ENCODE measurements around the gene HOXA9.

The HOXA9 gene

GRCh38 chr7:27151931-27152815 lies 13.2 kb downstream of the HOXA9 start, which contains the start of gene HOXA3:
Gene HOXA3 (minus strand): TSS chr7:27152583. CDS start chr7:27110640, 41,943 bp downstream.
- ChIA-PET CTCF (interaction anchor here (0.8 to 5.8 kb wide), 3 partner anchors 10 to 494 kb away, joined by 3 to 59 read pairs (median 3); no protein-coding TSS in a partner anchor), POLR2A (no interaction called here)
- no peak for DNase-seq (ENCODE audit: extremely low spot score)
- no peak for TF ChIP-seq CTCF (IDR thresholded peaks at IDR 0.05; ENCODE audit: control extremely low read depth, extremely low read depth, low read depth, missing control alignments)

GRCh38 chr7:27151341-27151930 lies 13.9 kb downstream of the HOXA9 start:
- TF ChIP-seq CTCF (IDR thresholded peaks at IDR 0.05; ENCODE audit: control extremely low read depth, extremely low read depth, low read depth, missing control alignments), result peak; percentile 5
- no peak for DNase-seq (ENCODE audit: extremely low spot score)
- CTCF ChIA-PET, result interaction anchor here (0.9 to 5.8 kb wide), 11 partner anchors 8 to 1255 kb away, joined by 3 to 59 read pairs (median 4); no protein-coding TSS in a partner anchor
- POLR2A ChIA-PET, result no interaction called here

- ChIA-PET POLR2A (no interaction called here), CTCF (interaction anchor here (0.7 to 5.8 kb wide), 18 partner anchors 9 to 1256 kb away, joined by 3 to 59 read pairs (median 4); partner anchors contain the start of gene HOXA4)
- peak; percentile 93 for TF ChIP-seq CTCF (IDR thresholded peaks at IDR 0.05; ENCODE audit: control extremely low read depth, extremely low read depth, low read depth, missing control alignments)
- DNase-seq (ENCODE audit: extremely low spot score), result peak; percentile 87
Observed at GRCh38 chr7:27150568-27151340, 14.6 kb downstream of the HOXA9 start.

- no peak for TF ChIP-seq CTCF (IDR thresholded peaks at IDR 0.05; ENCODE audit: control extremely low read depth, extremely low read depth, low read depth, missing control alignments)
- ChIA-PET POLR2A (no interaction called here), CTCF (interaction anchor here (0.7 to 5.8 kb wide), 20 partner anchors 9 to 1255 kb away, joined by 3 to 59 read pairs (median 4); partner anchors contain the start of gene HOXA4)
- DNase-seq (ENCODE audit: extremely low spot score), result no peak
Observed at GRCh38 chr7:27149842-27150567, 15.3 kb downstream of the HOXA9 start.

- CTCF ChIA-PET, result interaction anchor here (0.9 to 5.8 kb wide), 13 partner anchors 10 to 1254 kb away, joined by 3 to 59 read pairs (median 6); no protein-coding TSS in a partner anchor
- no peak for DNase-seq (ENCODE audit: extremely low spot score)
- POLR2A ChIA-PET, result no interaction called here
- TF ChIP-seq CTCF (IDR thresholded peaks at IDR 0.05; ENCODE audit: control extremely low read depth, extremely low read depth, low read depth, missing control alignments), result no peak
Observed at GRCh38 chr7:27148756-27149641, 16.3 kb downstream of the HOXA9 start.
